IMR-90 (cell line): ENCODE measurements around the gene NTNG2. TPM values are rescaled to one million over a fixed set of nuclear protein-coding genes. Genes with fewer than 3 reads are reported as not detected.

Experiments
- ATAC-seq: fragments of 200-7000 bp; cut with Tn5 transposase; 2 replicates; pipeline ENCODE4 v1.9.1; 2020; ENCODE audit warnings: low read depth, mild to moderate bottlenecking, moderate library complexity
- BruUV-seq: library from RNA; stranded (reverse); fragments of 400-500 nt; replicated peaks from 2 replicates; lab custom pipeline; 2021; lab: Mats Ljungman, UMichigan
- CTCF ChIA-PET: fragments of 300-600 bp; formaldehyde crosslinking; extraction: SDS; loops from one replicate; lab custom pipeline; 2021; ENCODE audit warnings: antibody characterized with exemption; lab: Yijun Ruan, JAX
- POLR2A ChIA-PET: fragments of 300-600 bp; sonication (Branson Sonifier 250); formaldehyde crosslinking; loops from one replicate; lab custom pipeline; 2022; ENCODE audit warnings: antibody characterized with exemption; ENCODE audit not compliant: unreplicated experiment; lab: Charles Lee
- DNase-seq: peaks from one replicate; pipeline ENCODE4 v3.0.0; 2013
- H2AFZ ChIP-seq: replicated peaks from 2 replicates; pipeline ENCODE3; 2013; ENCODE audit warnings: low read length, mild to moderate bottlenecking; ENCODE audit not compliant: poor library complexity
- H2AK5ac ChIP-seq: 2 replicates; pipeline ENCODE4 v1.6.1; 2013; ENCODE audit warnings: low read depth, low read length, inconsistent platforms
- H2AK9ac ChIP-seq: replicated peaks from 2 replicates; pipeline ENCODE3; 2013; ENCODE audit warnings: mild to moderate bottlenecking, low read depth, low read length, moderate library complexity; ENCODE audit not compliant: poor library complexity
- H2BK120ac ChIP-seq: 2 replicates; pipeline ENCODE4 v1.6.1; 2013; ENCODE audit warnings: low read depth, low read length, inconsistent platforms
- H2BK15ac ChIP-seq: 3 replicates; pipeline ENCODE4 v1.6.1; 2013; ENCODE audit warnings: low read depth, low read length, inconsistent platforms
- H2BK20ac ChIP-seq: 2 replicates; pipeline ENCODE4 v1.6.1; 2013; ENCODE audit warnings: low read depth, mild to moderate bottlenecking, inconsistent platforms, low read length, moderate library complexity
- H2BK5ac ChIP-seq: 2 replicates; pipeline ENCODE4 v1.6.1; 2013; ENCODE audit warnings: mild to moderate bottlenecking, low read depth, low read length, inconsistent platforms; ENCODE audit not compliant: poor library complexity, severe bottlenecking
- H3K14ac ChIP-seq: replicated peaks from 2 replicates; pipeline ENCODE4 v1.6.1; 2013; ENCODE audit warnings: low read depth, low read length, inconsistent platforms
- H3K18ac ChIP-seq: 2 replicates; pipeline ENCODE4 v1.6.1; 2013; ENCODE audit warnings: low read depth, low read length, control low read depth
- H3K23ac ChIP-seq: 2 replicates; pipeline ENCODE4 v1.6.1; 2013; ENCODE audit warnings: low read depth, low read length, inconsistent platforms
- H3K27ac ChIP-seq: 2 replicates; pipeline ENCODE4 v1.5.1; 2013; ENCODE audit warnings: mild to moderate bottlenecking, control low read depth, low read length; ENCODE audit not compliant: insufficient read depth
- H3K27me3 ChIP-seq: 2 replicates; pipeline ENCODE4 v1.6.1; 2013; ENCODE audit warnings: low read length; ENCODE audit not compliant: control insufficient read depth, insufficient read depth
- H3K36me3 ChIP-seq: 2 replicates; pipeline ENCODE4 v1.6.1; 2013; ENCODE audit warnings: low read length, mixed read lengths; ENCODE audit not compliant: control insufficient read depth, insufficient read depth
- H3K4ac ChIP-seq: 2 replicates; pipeline ENCODE4 v1.6.1; 2013; ENCODE audit warnings: low read depth, low read length, inconsistent platforms
- H3K4me1 ChIP-seq: 2 replicates; pipeline ENCODE4 v1.6.1; 2013; ENCODE audit warnings: low read length, mixed read lengths; ENCODE audit not compliant: control insufficient read depth, insufficient read depth
- H3K4me2 ChIP-seq: 2 replicates; pipeline ENCODE4 v1.6.1; 2013; ENCODE audit warnings: low read depth, mild to moderate bottlenecking, control low read depth, low read length, moderate library complexity
- H3K4me3 ChIP-seq: 2 replicates; pipeline ENCODE4 v1.5.1; 2013; ENCODE audit warnings: low read depth, mild to moderate bottlenecking, control low read depth, low read length, moderate library complexity; ENCODE audit not compliant: insufficient read depth
- H3K56ac ChIP-seq: 2 replicates; pipeline ENCODE4 v1.6.1; 2013; ENCODE audit warnings: low read length, inconsistent platforms; ENCODE audit not compliant: insufficient read depth; ENCODE audit errors: extremely low read depth
- H3K79me1 ChIP-seq, 2 experiments: 2 replicates each; pipeline ENCODE4 v1.6.1; 2013; ENCODE audit warnings: low read length in 2 of 2, inconsistent platforms in 1 of 2, low read depth in 1 of 2
- H3K9ac ChIP-seq: 2 replicates; pipeline ENCODE4 v1.6.1; 2013; ENCODE audit warnings: low read depth, low read length, control low read depth
- H3K9me1 ChIP-seq: 2 replicates; pipeline ENCODE4 v1.6.1; 2013; ENCODE audit warnings: low read length, inconsistent platforms; ENCODE audit not compliant: insufficient read depth
- H3K9me3 ChIP-seq: 2 replicates; pipeline ENCODE4 v1.6.1; 2013; ENCODE audit warnings: low read length; ENCODE audit not compliant: control insufficient read depth, insufficient read depth
- H4K20me1 ChIP-seq: 2 replicates; pipeline ENCODE4 v1.6.1; 2013; ENCODE audit warnings: low read length, inconsistent platforms; ENCODE audit not compliant: insufficient read depth
- H4K5ac ChIP-seq: 2 replicates; pipeline ENCODE4 v1.6.1; 2013; ENCODE audit warnings: mild to moderate bottlenecking, low read depth, low read length, control low read depth
- H4K8ac ChIP-seq, 2 experiments: 2 replicates each; pipeline ENCODE4 v1.6.1; 2013; ENCODE audit warnings: low read depth in 2 of 2, low read length in 2 of 2, control low read depth in 1 of 2, inconsistent platforms in 1 of 2
- H4K91ac ChIP-seq: 2 replicates; pipeline ENCODE4 v1.6.1; 2013; ENCODE audit warnings: low read depth, low read length, inconsistent platforms; ENCODE audit not compliant: insufficient read depth
- BHLHE40 ChIP-seq: fragments of 150-350 bp; IDR thresholded peaks from 2 replicates; pipeline ENCODE4 v1.6.1; 2016; ENCODE audit warnings: mild to moderate bottlenecking, low read depth, low read length
- CEBPB ChIP-seq: IDR thresholded peaks from 2 replicates; pipeline ENCODE4 v1.6.1; 2012; ENCODE audit warnings: low read depth, low read length, improper control_type of control experiment
- CHD1 ChIP-seq: IDR thresholded peaks from 2 replicates; pipeline ENCODE4 v1.6.1; 2012; ENCODE audit warnings: low read depth, low read length, improper control_type of control experiment
- MAFK ChIP-seq: IDR thresholded peaks from 2 replicates; pipeline ENCODE4 v1.6.1; 2012; ENCODE audit warnings: low read depth, low read length, improper control_type of control experiment
- MAZ ChIP-seq: IDR thresholded peaks from 2 replicates; pipeline ENCODE4 v1.6.1; 2012; ENCODE audit warnings: low read depth, mild to moderate bottlenecking, low read length, improper control_type of control experiment, moderate library complexity, borderline replicate concordance
- MXI1 ChIP-seq: IDR thresholded peaks from 2 replicates; pipeline ENCODE4 v1.6.1; 2012; ENCODE audit warnings: low read depth, mild to moderate bottlenecking, low read length, moderate library complexity, borderline replicate concordance
- NFE2L2 ChIP-seq: fragments of 150-350 bp; IDR thresholded peaks from 2 replicates; pipeline ENCODE4 v1.6.1; 2016; ENCODE audit warnings: low read depth, mild to moderate bottlenecking, low read length
- POLR2A ChIP-seq: IDR thresholded peaks from 2 replicates; pipeline ENCODE4 v1.6.1; 2012; ENCODE audit warnings: mild to moderate bottlenecking, low read depth, low read length
- RAD21 ChIP-seq: IDR thresholded peaks from 2 replicates; pipeline ENCODE4 v1.6.1; 2012; ENCODE audit warnings: low read length, improper control_type of control experiment
- RFX5 ChIP-seq: IDR thresholded peaks from 2 replicates; pipeline ENCODE4 v1.8.0; 2012; ENCODE audit warnings: low read depth, mild to moderate bottlenecking, low read length, moderate library complexity
- SMC3 ChIP-seq: fragments of 150-350 bp; IDR thresholded peaks from 2 replicates; pipeline ENCODE4 v1.6.1; 2016; ENCODE audit warnings: low read depth, mild to moderate bottlenecking, antibody characterized with exemption, low read length, moderate library complexity
- WGBS, 2 experiments: methylation state at CpG; one replicate each; pipeline versions ENCODE4 v1.1.5 to v1.1.7; 2013; ENCODE audit warnings: missing lambda C conversion rate in 2 of 2; ENCODE audit not compliant: insufficient read length in 1 of 2; ENCODE audit errors: extremely low coverage in 2 of 2; 5-methylcytosine and 5-hydroxymethylcytosine counted together
- dilution Hi-C: fragments of 300-500 bp; cut with HindIII; formaldehyde crosslinking; loops from one replicate; pipeline ENCODE4 v1.14.3; 2018; ENCODE audit warnings: low sequenced_read_pairs; ENCODE audit not compliant: unreplicated experiment
- in situ Hi-C: fragments of 300-500 bp; cut with MboI; formaldehyde crosslinking; loops from 3 replicates; pipeline ENCODE4 v1.14.3; 2019; ENCODE audit warnings: low sequenced_read_pairs, inconsistent platforms, mixed read lengths
- intact Hi-C: fragments of 100-400 bp; cut with micrococcal nuclease; formaldehyde crosslinking; loops from 2 replicates; pipeline ENCODE4 v1.10.0; 2022
- polyA plus RNA-seq, 3 experiments: library from polyadenylated mRNA; depleted of rRNA; stranded (reverse); fragments of >200 nt; gene quantifications; 2 replicates each; pipeline ENCODE4 v1.2.3, GENCODE V29; 2012; ENCODE audit warnings: low replicate concordance in 1 of 3
- total RNA-seq: library from RNA; depleted of rRNA; stranded (reverse); fragments of >200 nt; gene quantifications from 2 replicates; pipeline ENCODE4 v1.2.3, GENCODE V29; 2012
- TF ChIP-seq, protein P1 (sequence below): fragments of 150-350 bp; IDR thresholded peaks from 2 replicates; pipeline ENCODE4 v1.6.1; 2017; ENCODE audit warnings: mild to moderate bottlenecking, antibody characterized with exemption, low read length, low read depth
- TF ChIP-seq, protein P2 (sequence below): conservative IDR thresholded peaks from 2 replicates; pipeline ENCODE4 v1.5.1; 2012; ENCODE audit warnings: mild to moderate bottlenecking, low read depth, low read length, improper control_type of control experiment

NTNG2 gene
- total and polyA plus RNA-seq, 2 of the 4 experiments (the other 2 are of a cell fraction) = 0.54 to 0.84 TPM

DNA sequence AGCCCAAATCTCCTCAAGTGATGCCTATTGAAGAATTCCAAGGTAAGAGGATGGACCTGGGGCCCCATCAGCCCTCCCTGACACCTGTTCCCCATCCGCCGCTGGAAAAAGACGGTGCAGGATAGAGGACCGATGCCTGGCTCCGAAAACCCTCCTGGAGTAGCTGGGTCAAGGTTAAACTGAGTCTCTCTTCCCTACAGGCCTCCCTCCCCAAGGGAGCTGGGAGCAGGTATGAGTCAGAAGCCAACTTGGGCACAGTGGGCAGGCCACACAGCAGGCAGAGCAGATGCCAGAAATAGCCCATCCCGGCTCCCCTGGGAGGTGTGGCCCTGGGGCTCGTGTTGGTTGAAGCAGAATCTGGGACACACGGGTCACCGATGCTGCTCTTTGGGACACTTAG, 75.6 kb downstream of the NTNG2 start:
- POLR2A ChIA-PET = no interaction called here
- Histone ChIP-seq H2AK5ac (no peak overlapping the region), H3K4ac (no peak overlapping the region), H2AK9ac (no peak overlapping the region), H2BK15ac (no peak overlapping the region), H3K27me3 (peaks cover 55% of the 10 kb centered on the region), H3K18ac (no peak overlapping the region), H3K36me3 (no peaks in the 10 kb centered on the region), H3K27ac (no peak overlapping the region), H3K56ac (no peak overlapping the region), H2BK120ac (no peak overlapping the region), H3K79me1 (no peaks in the 10 kb centered on the region), H2BK20ac (no peak overlapping the region), H4K20me1 (peaks cover 3% of the 10 kb centered on the region), H3K4me2 (no peak overlapping the region), H2AFZ (no peak overlapping the region), H4K8ac (no peak overlapping the region), H4K5ac (no peak overlapping the region), H4K91ac (no peak overlapping the region), H3K14ac (no peak overlapping the region), H3K9me1 (no peaks in the 10 kb centered on the region), H2BK5ac (no peak overlapping the region), H3K9ac (no peak overlapping the region), H3K4me3 (no peak overlapping the region), H3K9me3 (no peaks in the 10 kb centered on the region), H3K23ac (no peak overlapping the region), H3K4me1 (peaks cover 5% of the 10 kb centered on the region)
- in situ Hi-C loops = no loop called here
- WGBS, 2 experiments = no CpG with 5 or more reads among the region's 9 CpGs
- intact Hi-C loops = no loop called here
- DNase-seq (no peak), ATAC-seq (no peak)
- BruUV-seq = no TSS peak
- dilution Hi-C loops = no loop called here
- CTCF ChIA-PET = no interaction called here
- no peak for TF ChIP-seq POLR2A
- no peak for TF ChIP-seq RAD21
- no peak for TF ChIP-seq RFX5
- no peak for TF ChIP-seq BHLHE40
- TF ChIP-seq MAZ = no peak
- no peak for TF ChIP-seq MXI1
- TF ChIP-seq CHD1 = no peak
- no peak for TF ChIP-seq CEBPB
- TF ChIP-seq, protein P1, sequence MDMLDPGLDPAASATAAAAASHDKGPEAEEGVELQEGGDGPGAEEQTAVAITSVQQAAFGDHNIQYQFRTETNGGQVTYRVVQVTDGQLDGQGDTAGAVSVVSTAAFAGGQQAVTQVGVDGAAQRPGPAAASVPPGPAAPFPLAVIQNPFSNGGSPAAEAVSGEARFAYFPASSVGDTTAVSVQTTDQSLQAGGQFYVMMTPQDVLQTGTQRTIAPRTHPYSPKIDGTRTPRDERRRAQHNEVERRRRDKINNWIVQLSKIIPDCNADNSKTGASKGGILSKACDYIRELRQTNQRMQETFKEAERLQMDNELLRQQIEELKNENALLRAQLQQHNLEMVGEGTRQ = no peak
- TF ChIP-seq MAFK = no peak
- TF ChIP-seq SMC3 = no peak
- TF ChIP-seq, protein P2, sequence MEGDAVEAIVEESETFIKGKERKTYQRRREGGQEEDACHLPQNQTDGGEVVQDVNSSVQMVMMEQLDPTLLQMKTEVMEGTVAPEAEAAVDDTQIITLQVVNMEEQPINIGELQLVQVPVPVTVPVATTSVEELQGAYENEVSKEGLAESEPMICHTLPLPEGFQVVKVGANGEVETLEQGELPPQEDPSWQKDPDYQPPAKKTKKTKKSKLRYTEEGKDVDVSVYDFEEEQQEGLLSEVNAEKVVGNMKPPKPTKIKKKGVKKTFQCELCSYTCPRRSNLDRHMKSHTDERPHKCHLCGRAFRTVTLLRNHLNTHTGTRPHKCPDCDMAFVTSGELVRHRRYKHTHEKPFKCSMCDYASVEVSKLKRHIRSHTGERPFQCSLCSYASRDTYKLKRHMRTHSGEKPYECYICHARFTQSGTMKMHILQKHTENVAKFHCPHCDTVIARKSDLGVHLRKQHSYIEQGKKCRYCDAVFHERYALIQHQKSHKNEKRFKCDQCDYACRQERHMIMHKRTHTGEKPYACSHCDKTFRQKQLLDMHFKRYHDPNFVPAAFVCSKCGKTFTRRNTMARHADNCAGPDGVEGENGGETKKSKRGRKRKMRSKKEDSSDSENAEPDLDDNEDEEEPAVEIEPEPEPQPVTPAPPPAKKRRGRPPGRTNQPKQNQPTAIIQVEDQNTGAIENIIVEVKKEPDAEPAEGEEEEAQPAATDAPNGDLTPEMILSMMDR = no peak
- TF ChIP-seq NFE2L2 = no peak
